ENCODE results near the gene BMP10. TPM values are rescaled to one million over a fixed set of nuclear protein-coding genes. Genes with fewer than 3 reads are reported as not detected.

The BMP10 gene
- total and polyA plus RNA-seq, 2 of the 8 experiments (the other 6 are each of a cell fraction or from before 2014, with no cell fraction given) = not detected

DNA sequence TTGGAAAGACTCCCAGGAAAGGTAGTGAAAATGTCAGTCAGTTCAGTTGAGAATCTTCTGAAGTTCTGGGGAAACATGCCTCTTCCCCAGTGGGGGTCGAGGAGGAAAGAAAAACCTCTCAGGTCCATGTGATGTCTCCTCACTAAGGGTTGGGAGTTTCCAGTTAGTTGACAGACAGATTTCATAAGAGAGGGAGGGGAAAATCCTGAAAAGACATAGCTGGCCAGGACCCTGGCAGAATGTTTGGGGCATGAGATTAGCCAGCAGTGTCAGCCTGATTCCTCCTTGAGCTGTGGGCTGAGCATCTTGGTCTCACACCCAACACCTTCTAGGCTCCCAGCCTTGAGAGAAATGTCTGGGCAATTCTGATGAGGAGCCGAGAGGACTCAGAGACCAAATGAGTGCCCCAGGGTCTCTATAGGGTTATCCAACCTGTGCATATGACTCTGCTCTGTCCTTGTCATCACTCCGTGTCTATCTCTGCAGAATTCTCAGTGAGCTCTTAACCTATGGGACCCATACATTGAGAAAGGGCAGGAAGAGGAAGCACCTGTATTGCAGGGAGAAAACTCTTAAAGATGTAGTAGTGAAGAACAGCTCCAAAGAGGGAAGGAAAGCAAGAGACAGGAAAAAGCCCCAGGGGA, 13.9 kb downstream of the BMP10 start (continued):
- TF ChIP-seq CHD7 (IDR thresholded peaks at IDR 0.05; ENCODE audit: insufficient replicate concordance, low read length) (no peak), EP300 (IDR thresholded peaks at IDR 0.05; ENCODE audit: borderline replicate concordance in 1 of 2, low read depth in 2 of 2, low read length in 2 of 2) (no peak)
